Measurements from ENCODE around the gene FBXO3.
"Not testable (repeated sequence)": the region's sequence is repeated elsewhere in the genome, so short reads cannot be mapped to it uniquely, and the experiment has no call there.

Gene FBXO3, protein sequence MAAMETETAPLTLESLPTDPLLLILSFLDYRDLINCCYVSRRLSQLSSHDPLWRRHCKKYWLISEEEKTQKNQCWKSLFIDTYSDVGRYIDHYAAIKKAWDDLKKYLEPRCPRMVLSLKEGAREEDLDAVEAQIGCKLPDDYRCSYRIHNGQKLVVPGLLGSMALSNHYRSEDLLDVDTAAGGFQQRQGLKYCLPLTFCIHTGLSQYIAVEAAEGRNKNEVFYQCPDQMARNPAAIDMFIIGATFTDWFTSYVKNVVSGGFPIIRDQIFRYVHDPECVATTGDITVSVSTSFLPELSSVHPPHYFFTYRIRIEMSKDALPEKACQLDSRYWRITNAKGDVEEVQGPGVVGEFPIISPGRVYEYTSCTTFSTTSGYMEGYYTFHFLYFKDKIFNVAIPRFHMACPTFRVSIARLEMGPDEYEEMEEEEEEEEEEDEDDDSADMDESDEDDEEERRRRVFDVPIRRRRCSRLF

GRCh38 chr11:33773987-33774735 lies at the start of gene FBXO3:
Gene FBXO3, minus strand, starts transcription at chr11:33774520. Its CDS starts 23 bp downstream, at chr11:33774497.
- DNase-seq (ENCODE audit: low spot score): peak; percentile 98

GRCh38 chr11:33822981-33823380 lies 48.7 kb upstream of the FBXO3 start:
- not testable (repeated sequence) for DNase-seq (ENCODE audit: low spot score)

- no peak for DNase-seq (ENCODE audit: low spot score)
Observed at GRCh38 chr11:33819278-33820035, 45.1 kb upstream of the FBXO3 start.

DNA sequence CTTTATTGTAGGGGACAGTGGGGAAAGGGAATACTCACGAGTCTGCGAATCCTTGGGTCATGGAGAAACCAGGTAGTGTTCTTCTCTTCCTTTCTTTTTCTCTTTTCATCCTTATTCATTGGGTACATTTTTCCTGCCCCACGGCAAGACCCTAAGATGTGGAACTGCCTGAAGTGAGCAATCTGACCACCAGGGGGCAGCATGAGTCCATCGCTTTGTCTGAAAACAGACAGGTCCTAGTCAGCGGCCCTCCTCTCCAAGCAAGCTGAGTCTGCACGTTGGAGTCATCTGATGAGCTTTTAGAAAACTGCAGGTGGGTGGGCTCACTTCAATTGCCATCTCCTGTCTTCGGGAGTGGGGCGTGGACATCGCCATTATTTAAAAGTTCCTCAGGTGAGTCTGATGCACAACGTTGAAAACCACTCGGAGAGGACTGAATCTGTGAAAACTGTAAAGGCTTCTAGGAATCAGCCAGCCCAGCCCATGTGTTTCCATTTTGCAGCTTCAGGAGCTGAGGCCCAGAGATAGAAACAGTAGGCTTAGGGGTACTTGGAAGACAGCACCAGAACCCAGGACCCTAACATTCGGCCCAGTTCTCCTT lies 34.0 kb upstream of the FBXO3 start:
- peak; percentile 85 for DNase-seq (ENCODE audit: low spot score)

- DNase-seq (ENCODE audit: low spot score): no peak
Observed at GRCh38 chr11:33804471-33804870, 30.2 kb upstream of the FBXO3 start.

- DNase-seq (ENCODE audit: low spot score): peak; percentile 80
Observed at GRCh38 chr11:33802194-33802950, 28.1 kb upstream of the FBXO3 start.

DNA sequence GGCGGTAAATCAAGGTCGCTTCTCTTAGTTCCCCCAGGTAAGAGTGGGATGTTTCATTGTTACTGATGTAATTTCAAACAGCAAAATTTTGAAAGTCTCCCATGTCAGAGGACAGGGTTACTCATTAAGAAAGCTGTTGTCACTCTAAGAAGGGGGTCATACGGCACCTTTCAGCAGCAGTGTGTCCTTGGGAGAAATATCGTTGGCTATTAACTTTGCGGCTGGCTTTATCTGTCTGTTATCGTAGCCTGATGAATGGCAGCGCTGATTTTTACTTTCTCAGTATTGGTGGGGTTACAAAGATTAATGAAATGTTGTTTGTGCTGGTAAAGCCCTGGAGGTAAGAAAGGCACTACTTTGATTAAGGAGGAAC lies 27.5 kb upstream of the FBXO3 start:
- DNase-seq (ENCODE audit: low spot score): no peak

DNA sequence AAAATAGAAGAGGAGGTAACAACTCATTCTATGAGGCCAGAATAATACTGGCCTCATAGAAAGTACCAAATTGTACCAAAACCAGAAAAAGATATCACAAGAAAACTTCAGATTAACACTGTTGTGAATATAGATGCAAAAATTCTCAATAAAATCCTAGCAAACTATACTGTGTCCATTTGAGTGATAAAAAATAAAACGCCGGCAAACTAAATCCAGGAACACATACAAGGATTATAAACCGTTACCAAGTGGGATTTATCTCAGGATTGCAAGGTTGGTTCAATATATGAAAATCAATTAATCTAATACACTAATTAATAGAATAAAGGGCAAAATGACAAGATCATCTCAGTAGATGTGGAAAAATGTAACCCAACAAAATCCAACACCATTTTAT lies 23.6 kb upstream of the FBXO3 start:
- DNase-seq (ENCODE audit: low spot score): no peak

- DNase-seq (ENCODE audit: low spot score): no peak
Observed at GRCh38 chr11:33790040-33790439, 15.7 kb upstream of the FBXO3 start.

DNA sequence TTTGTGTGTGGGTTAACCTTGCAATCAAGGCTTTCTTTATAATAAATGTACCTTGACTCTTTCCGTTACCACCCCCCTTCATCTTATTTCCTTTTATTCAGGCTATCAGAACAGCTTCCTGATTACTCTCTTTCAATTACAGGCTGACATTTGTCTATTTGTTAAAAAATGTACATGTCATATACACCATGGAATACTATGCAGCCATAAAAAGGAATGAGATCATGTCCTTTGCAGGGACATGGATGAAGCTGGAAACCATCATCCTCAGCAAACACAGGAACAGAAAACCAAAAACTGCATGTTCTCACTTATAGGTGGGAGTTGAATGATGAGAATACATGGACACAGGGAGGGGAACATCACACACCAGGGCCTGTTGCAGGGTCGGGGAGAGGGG lies 13.8 kb upstream of the FBXO3 start:
- DNase-seq (ENCODE audit: low spot score): not testable (repeated sequence)

DNA sequence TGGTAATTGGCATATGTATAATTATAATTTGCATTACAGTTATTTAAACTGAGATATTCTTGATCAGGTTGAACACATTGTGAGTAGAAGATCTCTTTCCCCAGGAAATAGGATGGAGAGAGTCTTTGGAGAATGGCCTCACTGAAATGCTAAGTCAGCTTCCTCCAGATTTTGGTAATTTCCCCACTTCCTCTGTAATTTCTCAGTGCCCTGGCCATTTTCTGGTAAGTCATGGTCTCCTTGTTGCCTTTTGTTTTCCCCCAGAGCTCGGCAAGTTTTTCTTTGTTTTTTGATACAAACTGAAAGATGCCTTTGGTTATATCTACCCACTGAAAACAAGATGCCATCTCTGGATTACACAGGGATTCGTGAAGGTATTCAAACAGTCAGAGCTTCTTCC lies 12.8 kb upstream of the FBXO3 start:
- no peak for DNase-seq (ENCODE audit: low spot score)

GRCh38 chr11:33785609-33786008 lies 11.3 kb upstream of the FBXO3 start:
- DNase-seq (ENCODE audit: low spot score): no peak

GRCh38 chr11:33779849-33780528 lies 5.7 kb upstream of the FBXO3 start:
- DNase-seq (ENCODE audit: low spot score): peak; percentile 75

- DNase-seq (ENCODE audit: low spot score): peak; percentile 61
Observed at GRCh38 chr11:33778675-33779074, 4.4 kb upstream of the FBXO3 start.

- DNase-seq (ENCODE audit: low spot score): no peak
Observed at GRCh38 chr11:33777906-33778305, 3.6 kb upstream of the FBXO3 start.

GRCh38 chr11:33775832-33776470 lies 1.6 kb upstream of the FBXO3 start:
- DNase-seq (ENCODE audit: low spot score): no peak

- no peak for DNase-seq (ENCODE audit: low spot score)
Observed at GRCh38 chr11:33775467-33775807, 1.1 kb upstream of the FBXO3 start.

DNA sequence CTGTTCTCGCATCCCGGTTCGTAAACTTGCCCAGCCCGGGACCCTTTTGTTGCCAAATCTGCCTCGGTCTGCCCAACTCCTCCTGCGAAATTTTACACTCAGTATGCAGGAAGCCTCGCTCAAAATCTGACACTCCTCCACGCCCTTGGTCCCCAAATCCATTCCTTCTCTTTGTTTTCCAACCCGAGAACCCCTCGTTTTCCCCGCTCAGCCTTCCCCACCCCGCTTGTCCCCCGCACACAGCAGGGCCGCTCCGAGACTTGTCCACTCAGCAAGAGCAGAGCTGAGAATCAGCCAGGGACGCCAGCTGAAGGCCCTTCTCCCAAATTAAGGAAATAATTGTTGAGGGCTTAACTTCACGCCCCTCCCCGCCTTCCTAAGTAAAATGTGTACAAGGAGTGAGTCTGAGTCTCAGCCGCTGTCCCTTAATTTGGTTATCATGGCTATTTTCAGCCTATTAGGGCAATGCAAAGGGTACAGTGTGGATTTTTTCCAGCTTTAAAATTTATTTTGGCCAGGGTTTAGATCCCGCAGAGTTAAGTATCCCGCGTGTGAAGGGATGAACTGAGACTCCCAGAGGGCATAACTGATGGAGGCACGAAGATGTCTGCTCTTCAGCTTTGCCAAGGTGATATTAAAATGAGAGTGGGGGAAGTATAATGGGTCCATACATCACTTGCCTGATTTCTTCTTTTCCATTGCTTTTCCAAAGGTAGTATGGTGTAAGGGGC lies 581 bp upstream of the FBXO3 start:
- DNase-seq (ENCODE audit: low spot score): no peak

- DNase-seq (ENCODE audit: low spot score): peak; percentile 32
Observed at GRCh38 chr11:33773404-33773986, 825 bp downstream of the FBXO3 start.

All from GM03348 (cell line).